Esophagus squamous epithelium (tissue), 4 donors: ENCODE results near the gene GATAD2A.
A peak's percentile ranks its signal among the peaks of the same experiment; 100 is the strongest.

Experiments
- POLR2A ChIP-seq, 4 donors: fragments of 450-650 bp; IDR thresholded peaks; one replicate each; pipeline ENCODE4 v1.6.1; 2017; ENCODE audit warnings: antibody characterized with exemption in 4 of 4, mild to moderate bottlenecking in 4 of 4, moderate library complexity in 3 of 4
- TF ChIP-seq, protein P1 (sequence below), 6 experiments: fragments of 450-650 bp in 4 of 6; fragments of 200-600 bp in 2 of 6; sonication (generic) in 2 of 6; IDR thresholded peaks; one replicate each; pipeline ENCODE4 v1.5.1; 2016 to 2019; ENCODE audit warnings: antibody characterized with exemption in 6 of 6, mild to moderate bottlenecking in 4 of 6, moderate library complexity in 4 of 6

DNA sequence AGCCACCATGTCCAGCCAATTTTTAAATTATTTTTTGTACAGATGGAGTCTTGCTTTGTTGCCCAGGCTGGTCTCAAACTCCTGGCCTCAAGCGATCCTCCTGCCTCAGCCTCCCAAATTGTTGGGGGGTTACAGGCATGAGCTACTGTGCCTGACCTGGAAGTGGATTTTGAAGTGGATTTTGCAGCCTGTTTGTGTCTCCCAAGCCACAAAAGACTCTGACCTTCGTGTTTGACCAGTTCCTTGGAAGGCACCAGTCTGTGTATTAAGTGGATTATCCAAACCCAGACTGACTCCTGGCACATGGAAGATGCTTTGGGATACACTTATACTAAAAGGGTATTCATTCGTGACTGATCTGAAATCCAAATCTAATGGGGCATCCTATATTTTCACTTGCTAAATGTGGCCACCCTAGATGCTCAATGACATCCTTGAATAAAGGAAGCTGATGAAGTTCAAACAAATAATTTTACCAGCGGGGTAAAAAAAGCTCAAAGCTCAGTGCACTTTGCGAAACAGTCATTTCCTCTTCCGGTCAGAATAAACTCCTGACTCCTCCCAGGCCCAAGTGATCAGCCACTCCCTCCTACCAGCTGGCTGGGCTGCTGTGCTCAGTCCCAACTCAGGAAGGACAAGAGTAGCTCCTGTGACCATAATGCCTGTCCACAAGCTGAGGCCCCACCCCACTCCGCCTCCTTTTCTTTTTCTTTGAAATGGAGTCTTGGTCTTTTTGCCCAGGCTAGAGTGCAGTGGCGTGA is 32.6 kb upstream of the GATAD2A start:
- TF ChIP-seq, protein P1, sequence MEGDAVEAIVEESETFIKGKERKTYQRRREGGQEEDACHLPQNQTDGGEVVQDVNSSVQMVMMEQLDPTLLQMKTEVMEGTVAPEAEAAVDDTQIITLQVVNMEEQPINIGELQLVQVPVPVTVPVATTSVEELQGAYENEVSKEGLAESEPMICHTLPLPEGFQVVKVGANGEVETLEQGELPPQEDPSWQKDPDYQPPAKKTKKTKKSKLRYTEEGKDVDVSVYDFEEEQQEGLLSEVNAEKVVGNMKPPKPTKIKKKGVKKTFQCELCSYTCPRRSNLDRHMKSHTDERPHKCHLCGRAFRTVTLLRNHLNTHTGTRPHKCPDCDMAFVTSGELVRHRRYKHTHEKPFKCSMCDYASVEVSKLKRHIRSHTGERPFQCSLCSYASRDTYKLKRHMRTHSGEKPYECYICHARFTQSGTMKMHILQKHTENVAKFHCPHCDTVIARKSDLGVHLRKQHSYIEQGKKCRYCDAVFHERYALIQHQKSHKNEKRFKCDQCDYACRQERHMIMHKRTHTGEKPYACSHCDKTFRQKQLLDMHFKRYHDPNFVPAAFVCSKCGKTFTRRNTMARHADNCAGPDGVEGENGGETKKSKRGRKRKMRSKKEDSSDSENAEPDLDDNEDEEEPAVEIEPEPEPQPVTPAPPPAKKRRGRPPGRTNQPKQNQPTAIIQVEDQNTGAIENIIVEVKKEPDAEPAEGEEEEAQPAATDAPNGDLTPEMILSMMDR (IDR thresholded peaks at IDR 0.05): no peak
- peak in 1 of 4 donors; percentile 28 for TF ChIP-seq POLR2A (IDR thresholded peaks at IDR 0.05)
